GM12872 (cell line): Measurements from ENCODE around the gene GCK.

ENCODE experiments used
- CTCF ChIP-seq: IDR thresholded peaks from 3 replicates; pipeline ENCODE4 v1.5.1; 2011; ENCODE audit warnings: low read depth, mild to moderate bottlenecking, low read length, moderate library complexity; ENCODE audit not compliant: insufficient read depth

Gene GCK

DNA sequence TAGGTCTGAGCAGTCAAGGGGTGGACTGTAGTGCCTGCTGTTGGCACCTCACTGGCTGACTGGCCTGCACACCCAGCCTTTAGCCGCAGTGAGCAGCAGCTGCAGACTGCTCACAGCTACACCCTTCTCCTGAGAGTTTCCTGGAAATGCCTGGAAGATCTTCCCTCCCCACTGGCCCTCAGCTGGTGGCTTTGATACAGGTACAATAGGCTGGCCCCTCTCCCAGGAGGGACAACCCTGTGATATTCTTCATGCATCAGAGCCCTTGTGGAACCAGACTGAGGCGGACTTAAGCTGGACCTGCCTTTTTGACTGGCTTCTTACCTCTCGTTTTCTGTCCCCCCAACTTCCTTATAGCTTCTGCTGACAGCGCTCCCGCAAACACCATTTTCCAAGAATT, 6.4 kb downstream of the GCK start:
- no peak for TF ChIP-seq CTCF

DNA sequence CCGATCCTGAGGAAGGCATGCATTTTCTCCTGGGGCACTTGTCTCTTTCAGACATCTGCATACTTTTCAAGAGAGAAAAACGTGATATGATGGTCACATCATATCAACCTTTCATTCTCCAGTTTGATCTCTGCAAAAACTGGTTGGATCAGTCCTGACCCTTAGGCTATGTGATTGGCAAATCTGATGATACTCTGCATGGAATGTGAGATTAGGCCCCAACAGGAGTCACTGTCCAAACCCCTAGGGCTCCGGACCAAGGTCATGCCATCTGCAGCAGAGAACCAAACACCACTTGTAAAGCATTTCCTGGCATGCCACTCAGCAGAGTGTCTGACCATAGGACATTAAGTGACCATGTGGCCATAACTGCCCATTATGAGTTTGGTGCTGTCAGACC, 8.6 kb downstream of the GCK start:
- TF ChIP-seq CTCF, result no peak

DNA sequence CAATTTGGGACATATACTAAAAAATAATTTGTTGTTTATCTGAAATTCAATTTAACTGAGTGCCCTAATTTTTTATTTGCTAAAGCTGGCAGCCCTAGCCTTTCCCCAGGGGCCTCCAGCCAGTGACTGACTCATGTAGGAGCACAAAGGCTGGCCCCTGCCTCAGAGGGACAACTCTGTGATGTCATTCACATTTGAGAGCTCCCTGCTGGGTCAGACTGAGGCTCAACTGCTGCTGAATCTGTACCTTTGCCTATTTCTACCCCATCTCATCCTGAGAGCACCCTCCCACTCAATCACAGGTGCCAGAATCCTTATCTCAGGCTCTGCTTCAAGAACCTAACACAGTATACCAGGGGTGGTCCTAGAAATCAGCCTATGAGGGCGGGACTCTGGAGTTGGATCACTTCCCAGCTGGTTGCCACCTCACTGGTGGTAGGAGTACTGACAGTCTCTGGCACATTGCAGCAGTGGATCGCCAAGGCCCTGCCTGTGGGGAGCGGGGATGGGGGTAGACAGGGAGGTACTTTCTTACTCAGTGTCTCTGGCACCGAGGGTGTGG, 11.6 kb downstream of the GCK start:
- TF ChIP-seq CTCF, result no peak

GRCh38 chr7:44176486-44176885, 12.8 kb downstream of the GCK start:
- no peak for TF ChIP-seq CTCF

DNA sequence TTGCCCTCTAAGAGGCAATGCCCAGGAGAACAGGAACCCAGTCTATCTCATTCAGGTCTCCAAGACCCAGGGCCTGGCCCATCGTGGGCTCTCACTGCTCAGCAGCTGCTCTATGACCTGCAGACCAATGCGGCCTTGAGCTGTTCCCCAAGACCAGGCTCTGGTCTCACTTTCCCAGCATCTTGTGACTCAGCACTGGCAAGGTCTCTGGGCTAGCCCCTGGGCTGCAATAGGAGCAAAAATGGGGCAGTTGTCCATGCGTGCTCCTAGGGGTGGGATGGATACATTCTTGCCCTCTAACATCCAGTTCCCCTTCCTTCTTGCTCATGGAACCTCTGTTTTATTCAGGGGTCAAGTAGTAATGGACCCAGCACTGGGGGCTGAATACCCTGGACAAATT, 13.5 kb downstream of the GCK start:
- TF ChIP-seq CTCF, result no peak

GRCh38 chr7:44173911-44174693, 15.1 kb downstream of the GCK start:
- no peak for TF ChIP-seq CTCF

DNA sequence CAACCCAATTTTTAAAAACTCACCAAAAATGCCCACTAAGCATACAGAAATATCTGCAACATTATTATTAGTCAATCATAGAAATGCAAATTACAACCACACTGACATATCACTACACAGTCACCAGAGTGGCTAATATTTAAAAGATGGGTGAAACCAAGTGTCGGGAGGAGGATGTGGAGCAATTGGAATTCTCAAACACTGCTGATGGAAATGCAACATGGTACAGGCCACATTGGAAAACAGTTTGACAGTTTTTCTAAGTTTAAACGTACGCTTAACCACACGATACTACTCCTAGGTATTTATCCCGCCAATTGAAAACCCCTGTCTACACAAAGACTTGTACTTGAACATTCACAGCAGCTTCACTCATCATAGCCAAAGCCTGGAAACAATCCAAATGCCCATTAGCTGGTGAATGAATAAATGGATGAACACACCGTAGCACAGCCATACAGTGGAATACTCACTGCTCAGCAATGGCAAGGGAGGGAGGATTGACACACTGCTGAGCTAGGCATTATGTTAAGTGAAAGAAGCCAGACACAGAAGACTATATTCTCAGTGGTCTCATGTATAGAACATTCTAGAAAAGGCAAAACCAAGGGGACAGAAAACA, 16.3 kb downstream of the GCK start:
- no peak for TF ChIP-seq CTCF
